Panc1 (cell line): ENCODE measurements around the gene BCCIP. TPM values are rescaled to one million over a fixed set of nuclear protein-coding genes. Genes with fewer than 3 reads are reported as not detected.

Experiments
- ATAC-seq: fragments of 200-7000 bp; cut with Tn5 transposase; 2 replicates; pipeline ENCODE4 v1.9.1; 2020; ENCODE audit warnings: mild to moderate bottlenecking, moderate library complexity
- BruUV-seq: library from RNA; stranded (reverse); fragments of 400-500 nt; replicated peaks from 2 replicates; lab custom pipeline; 2021; lab: Mats Ljungman, UMichigan
- CTCF ChIA-PET: fragments of 300-600 bp; sonication (Branson Sonifier 250); formaldehyde crosslinking; loops from one replicate; lab custom pipeline; 2022; ENCODE audit warnings: antibody characterized with exemption; lab: Charles Lee
- POLR2A ChIA-PET: fragments of 300-600 bp; sonication (Branson Sonifier 250); formaldehyde crosslinking; loops from one replicate; lab custom pipeline; 2022; ENCODE audit warnings: antibody characterized with exemption; lab: Charles Lee
- DNase-seq: peaks from one replicate; pipeline ENCODE4 v3.0.0-alpha.2; 2010; ENCODE audit warnings: low read depth, low spot score
- H3K27ac ChIP-seq: 2 replicates; pipeline ENCODE4 v1.5.1; 2011; ENCODE audit warnings: mild to moderate bottlenecking, low read length, inconsistent platforms
- H3K27me3 ChIP-seq: fragments of 200-500 bp; sonication (Bioruptor generic); 2 replicates; pipeline ENCODE4 v1.6.0; 2014; ENCODE audit warnings: low read length, inconsistent platforms; ENCODE audit not compliant: control insufficient read depth, insufficient read depth
- H3K36me3 ChIP-seq: fragments of 200-500 bp; sonication (Bioruptor generic); 2 replicates; pipeline ENCODE4 v1.5.1; 2014; ENCODE audit warnings: inconsistent platforms, mild to moderate bottlenecking, low read length, moderate library complexity; ENCODE audit not compliant: control insufficient read depth, insufficient read depth
- H3K4me1 ChIP-seq: 2 replicates; pipeline ENCODE4 v1.5.1; 2011; ENCODE audit warnings: inconsistent platforms, mild to moderate bottlenecking, low read length, moderate library complexity; ENCODE audit not compliant: control insufficient read depth, insufficient read depth
- H3K4me3 ChIP-seq, 2 experiments: 2 replicates each; pipeline ENCODE4 v1.5.1; 2011 to 2012; ENCODE audit warnings: low read depth in 2 of 2, low read length in 2 of 2, mild to moderate bottlenecking in 2 of 2, inconsistent platforms in 1 of 2, moderate library complexity in 1 of 2
- H3K9me3 ChIP-seq: fragments of 200-500 bp; sonication (Bioruptor generic); 2 replicates; pipeline ENCODE4 v1.5.1; 2014; ENCODE audit warnings: low read depth, mild to moderate bottlenecking, inconsistent platforms, low read length, moderate library complexity; ENCODE audit not compliant: control insufficient read depth, insufficient read depth
- POLR2AphosphoS5 ChIP-seq: IDR thresholded peaks from 2 replicates; pipeline ENCODE4 v1.6.1; 2012; ENCODE audit warnings: mild to moderate bottlenecking, low read depth, low read length, moderate library complexity
- SIN3A ChIP-seq: IDR thresholded peaks from 2 replicates; pipeline ENCODE4 v1.6.1; 2012; ENCODE audit warnings: low read depth, mild to moderate bottlenecking, low read length, moderate library complexity, borderline replicate concordance; ENCODE audit not compliant: insufficient read depth
- TCF7L2 ChIP-seq: IDR thresholded peaks from 2 replicates; pipeline ENCODE4 v1.6.1; 2011; ENCODE audit warnings: mild to moderate bottlenecking, low read depth, low read length, inconsistent platforms
- in situ Hi-C: cut with HindIII; loops from 2 replicates; pipeline ENCODE4 v1.10.0; 2016; ENCODE audit warnings: low sequenced_read_pairs, low pct_unique_long_range_greater_than_20kb
- intact Hi-C: fragments of 100-400 bp; cut with micrococcal nuclease; formaldehyde crosslinking; loops from one replicate; pipeline ENCODE4 v1.10.0; 2022; ENCODE audit not compliant: unreplicated experiment
- total RNA-seq: library from RNA; stranded (reverse); gene quantifications from one replicate; pipeline ENCODE4 v1.2.1, GENCODE V29; 2021; ENCODE audit not compliant: unreplicated experiment
- TF ChIP-seq, protein P1 (sequence below), 2 experiments: IDR thresholded peaks; 2 replicates each; pipeline ENCODE4 v1.6.1; 2011 to 2012; ENCODE audit warnings: low read depth in 2 of 2, control low read depth in 1 of 2, low read length in 1 of 2, mild to moderate bottlenecking in 1 of 2, moderate library complexity in 1 of 2; ENCODE audit not compliant: insufficient read depth in 1 of 2
- TF ChIP-seq, protein P2 (sequence below): fragments of 450-650 bp; IDR thresholded peaks from 2 replicates; pipeline ENCODE4 v1.5.1; 2017; ENCODE audit warnings: mild to moderate bottlenecking

BCCIP gene
- total RNA-seq, 1 experiment from 2014 or later, result 123 TPM

DNA sequence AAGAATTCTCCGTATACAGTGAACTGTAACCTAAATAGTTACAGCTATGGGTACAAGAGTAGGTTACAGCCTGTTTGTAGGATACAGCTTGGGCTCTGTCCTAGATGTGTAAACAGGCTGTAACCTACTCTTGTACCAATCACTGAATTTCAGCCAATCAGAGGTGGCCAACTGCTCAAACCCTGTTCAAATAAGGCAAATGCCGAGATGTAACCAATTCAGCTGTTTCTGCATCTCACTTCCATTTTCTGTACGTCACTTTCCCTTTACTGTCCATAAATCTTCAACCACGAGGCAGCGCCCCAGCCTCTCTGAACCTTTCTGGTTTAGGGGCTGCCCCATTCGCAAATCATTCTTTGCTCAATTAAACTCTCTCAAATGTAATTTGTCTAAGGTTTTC, 39.4 kb upstream of the BCCIP start:
- ChIA-PET CTCF (no interaction called here), POLR2A (interaction anchor here (0.7 kb wide), 1 partner anchor 52 kb away, joined by 3 read pairs; no protein-coding TSS in a partner anchor)
- H3K27ac ChIP-seq, result no peak overlapping the region
- no peak for TF ChIP-seq POLR2AphosphoS5
- TF ChIP-seq TCF7L2, result no peak
- TF ChIP-seq, protein P1, sequence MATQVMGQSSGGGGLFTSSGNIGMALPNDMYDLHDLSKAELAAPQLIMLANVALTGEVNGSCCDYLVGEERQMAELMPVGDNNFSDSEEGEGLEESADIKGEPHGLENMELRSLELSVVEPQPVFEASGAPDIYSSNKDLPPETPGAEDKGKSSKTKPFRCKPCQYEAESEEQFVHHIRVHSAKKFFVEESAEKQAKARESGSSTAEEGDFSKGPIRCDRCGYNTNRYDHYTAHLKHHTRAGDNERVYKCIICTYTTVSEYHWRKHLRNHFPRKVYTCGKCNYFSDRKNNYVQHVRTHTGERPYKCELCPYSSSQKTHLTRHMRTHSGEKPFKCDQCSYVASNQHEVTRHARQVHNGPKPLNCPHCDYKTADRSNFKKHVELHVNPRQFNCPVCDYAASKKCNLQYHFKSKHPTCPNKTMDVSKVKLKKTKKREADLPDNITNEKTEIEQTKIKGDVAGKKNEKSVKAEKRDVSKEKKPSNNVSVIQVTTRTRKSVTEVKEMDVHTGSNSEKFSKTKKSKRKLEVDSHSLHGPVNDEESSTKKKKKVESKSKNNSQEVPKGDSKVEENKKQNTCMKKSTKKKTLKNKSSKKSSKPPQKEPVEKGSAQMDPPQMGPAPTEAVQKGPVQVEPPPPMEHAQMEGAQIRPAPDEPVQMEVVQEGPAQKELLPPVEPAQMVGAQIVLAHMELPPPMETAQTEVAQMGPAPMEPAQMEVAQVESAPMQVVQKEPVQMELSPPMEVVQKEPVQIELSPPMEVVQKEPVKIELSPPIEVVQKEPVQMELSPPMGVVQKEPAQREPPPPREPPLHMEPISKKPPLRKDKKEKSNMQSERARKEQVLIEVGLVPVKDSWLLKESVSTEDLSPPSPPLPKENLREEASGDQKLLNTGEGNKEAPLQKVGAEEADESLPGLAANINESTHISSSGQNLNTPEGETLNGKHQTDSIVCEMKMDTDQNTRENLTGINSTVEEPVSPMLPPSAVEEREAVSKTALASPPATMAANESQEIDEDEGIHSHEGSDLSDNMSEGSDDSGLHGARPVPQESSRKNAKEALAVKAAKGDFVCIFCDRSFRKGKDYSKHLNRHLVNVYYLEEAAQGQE (IDR thresholded peaks at IDR 0.05; ENCODE audit: insufficient read depth in 1 of 2, low read depth in 2 of 2, low read length in 1 of 2), result no peak
- TF ChIP-seq, protein P2, sequence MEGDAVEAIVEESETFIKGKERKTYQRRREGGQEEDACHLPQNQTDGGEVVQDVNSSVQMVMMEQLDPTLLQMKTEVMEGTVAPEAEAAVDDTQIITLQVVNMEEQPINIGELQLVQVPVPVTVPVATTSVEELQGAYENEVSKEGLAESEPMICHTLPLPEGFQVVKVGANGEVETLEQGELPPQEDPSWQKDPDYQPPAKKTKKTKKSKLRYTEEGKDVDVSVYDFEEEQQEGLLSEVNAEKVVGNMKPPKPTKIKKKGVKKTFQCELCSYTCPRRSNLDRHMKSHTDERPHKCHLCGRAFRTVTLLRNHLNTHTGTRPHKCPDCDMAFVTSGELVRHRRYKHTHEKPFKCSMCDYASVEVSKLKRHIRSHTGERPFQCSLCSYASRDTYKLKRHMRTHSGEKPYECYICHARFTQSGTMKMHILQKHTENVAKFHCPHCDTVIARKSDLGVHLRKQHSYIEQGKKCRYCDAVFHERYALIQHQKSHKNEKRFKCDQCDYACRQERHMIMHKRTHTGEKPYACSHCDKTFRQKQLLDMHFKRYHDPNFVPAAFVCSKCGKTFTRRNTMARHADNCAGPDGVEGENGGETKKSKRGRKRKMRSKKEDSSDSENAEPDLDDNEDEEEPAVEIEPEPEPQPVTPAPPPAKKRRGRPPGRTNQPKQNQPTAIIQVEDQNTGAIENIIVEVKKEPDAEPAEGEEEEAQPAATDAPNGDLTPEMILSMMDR, result no peak
- no peak for TF ChIP-seq SIN3A
- ATAC-seq (no peak), DNase-seq (no peak)
- intact Hi-C loops (no loop called here), in situ Hi-C loops (no loop called here)
- no peaks in the 10 kb centered on the region for H3K9me3 ChIP-seq
- no peak overlapping the region for H3K4me3 ChIP-seq
- no peaks in the 10 kb centered on the region for H3K27me3 ChIP-seq
- no peaks in the 10 kb centered on the region for H3K36me3 ChIP-seq
- no TSS peak for BruUV-seq
- no peaks in the 10 kb centered on the region for H3K4me1 ChIP-seq

DNA sequence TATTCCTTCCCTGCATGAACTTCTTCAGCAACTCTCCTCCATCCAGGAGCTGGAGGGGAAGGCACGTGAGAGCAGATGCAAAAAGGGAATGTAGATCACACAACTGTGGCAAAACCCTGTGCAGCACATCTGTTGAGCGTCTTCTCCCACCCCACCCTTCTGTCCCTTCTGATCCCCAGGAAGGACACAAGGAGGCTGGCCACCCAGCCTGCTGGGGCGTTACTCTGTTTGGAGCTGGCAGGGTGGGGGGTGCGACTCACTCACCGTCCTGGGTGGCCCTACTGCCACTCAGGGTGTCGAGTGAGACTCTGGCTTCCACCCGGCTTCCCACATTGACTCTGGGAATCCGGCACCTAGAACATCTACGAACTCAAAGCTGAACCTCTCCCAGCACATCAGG, 37.6 kb upstream of the BCCIP start:
- in situ Hi-C loops, result no loop called here
- TF ChIP-seq TCF7L2, result no peak
- TF ChIP-seq, protein P2, result no peak
- ATAC-seq (no peak), DNase-seq (no peak)
- intact Hi-C loops, result no loop called here
- Histone ChIP-seq H3K4me1 (no peaks in the 10 kb centered on the region), H3K27me3 (no peaks in the 10 kb centered on the region), H3K4me3 (no peak overlapping the region), H3K27ac (no peak overlapping the region), H3K36me3 (no peaks in the 10 kb centered on the region), H3K9me3 (no peaks in the 10 kb centered on the region)
- ChIA-PET CTCF (no interaction called here), POLR2A (no interaction called here)
- BruUV-seq, result no TSS peak
